Esophagus muscularis mucosa (tissue), 3 donors: Measurements from ENCODE around the gene RAB3GAP2.
"Not testable (repeated sequence)": the region's sequence is repeated elsewhere in the genome, so short reads cannot be mapped to it uniquely, and the experiment has no call there.

Source experiments
- CTCF ChIP-seq, 3 experiments: fragments of 200-600 bp in 2 of 3; fragments of 450-650 bp in 1 of 3; sonication (generic) in 2 of 3; IDR thresholded peaks; one replicate each; pipeline ENCODE4 v1.5.1; 2017 to 2019; ENCODE audit warnings: antibody characterized with exemption in 3 of 3, mild to moderate bottlenecking in 2 of 3, moderate library complexity in 1 of 3
- EP300 ChIP-seq: sonication (generic); formaldehyde crosslinking; IDR thresholded peaks from one replicate; pipeline ENCODE4 v1.6.1; 2017; ENCODE audit warnings: antibody characterized with exemption

DNA sequence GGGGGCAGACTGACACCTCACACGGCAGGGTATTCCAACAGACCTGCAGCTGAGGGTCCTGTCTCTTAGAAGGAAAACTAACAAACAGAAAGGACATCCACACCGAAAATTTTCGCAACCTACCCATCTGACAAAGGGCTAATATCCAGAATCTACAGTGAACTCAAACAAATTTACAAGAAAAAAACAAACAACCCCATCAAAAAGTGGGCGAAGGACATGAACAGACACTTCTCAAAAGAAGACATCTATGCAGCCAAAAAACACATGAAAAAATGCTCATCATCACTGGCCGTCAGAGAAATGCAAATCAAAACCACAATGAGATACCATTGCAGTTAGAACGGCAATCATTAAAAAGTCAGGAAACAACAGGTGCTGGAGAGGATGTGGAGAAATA lies 26.4 kb downstream of the RAB3GAP2 start:
- not testable (repeated sequence) for TF ChIP-seq CTCF (IDR thresholded peaks at IDR 0.05); EP300
